ENCODE measurements around the gene MRPS5.

Gene MRPS5

GRCh38 chr2:95059656-95060370 lies 61.8 kb downstream of the MRPS5 start:
- H3K4me3 ChIP-seq (ENCODE audit: low read length) = no peak overlapping the region
- TF ChIP-seq ZNF274 (IDR thresholded peaks at IDR 0.05; ENCODE audit: low read depth, low read length) = no peak

GRCh38 chr2:95058989-95059641 lies 62.5 kb downstream of the MRPS5 start:
- H3K4me3 ChIP-seq (ENCODE audit: low read length) = no peak overlapping the region
- no peak for TF ChIP-seq ZNF274 (IDR thresholded peaks at IDR 0.05; ENCODE audit: low read depth, low read length)

GRCh38 chr2:95058466-95058988 lies 63.1 kb downstream of the MRPS5 start:
- no peak for TF ChIP-seq ZNF274 (IDR thresholded peaks at IDR 0.05; ENCODE audit: low read depth, low read length)
- no peak overlapping the region for H3K4me3 ChIP-seq (ENCODE audit: low read length)

- TF ChIP-seq ZNF274 (IDR thresholded peaks at IDR 0.05; ENCODE audit: low read depth, low read length) = no peak
Measured at GRCh38 chr2:95057535-95058370, 63.9 kb downstream of the MRPS5 start.

GRCh38 chr2:95056461-95057459 lies 64.8 kb downstream of the MRPS5 start:
- no peak overlapping the region for H3K4me3 ChIP-seq (ENCODE audit: low read length)
- TF ChIP-seq ZNF274 (IDR thresholded peaks at IDR 0.05; ENCODE audit: low read depth, low read length) = no peak

More at GRCh38 chr2:95057535-95058370, 63.9 kb downstream of the MRPS5 start:
- H3K4me3 ChIP-seq (ENCODE audit: low read length) = no peak overlapping the region

- no peak overlapping the region for H3K4me3 ChIP-seq (ENCODE audit: low read length)
- no peak for TF ChIP-seq ZNF274 (IDR thresholded peaks at IDR 0.05; ENCODE audit: low read depth, low read length)
Measured at GRCh38 chr2:95056044-95056443, 65.6 kb downstream of the MRPS5 start.

- no peak overlapping the region for H3K4me3 ChIP-seq (ENCODE audit: low read length)
- no peak for TF ChIP-seq ZNF274 (IDR thresholded peaks at IDR 0.05; ENCODE audit: low read depth, low read length)
Measured at GRCh38 chr2:95055262-95055661, 66.3 kb downstream of the MRPS5 start.

- no peak for TF ChIP-seq ZNF274 (IDR thresholded peaks at IDR 0.05; ENCODE audit: low read depth, low read length)
- H3K4me3 ChIP-seq (ENCODE audit: low read length) = no peak overlapping the region
Measured at GRCh38 chr2:95054016-95054415, 67.6 kb downstream of the MRPS5 start.

GRCh38 chr2:95053543-95053942 lies 68.1 kb downstream of the MRPS5 start:
- no peak for TF ChIP-seq ZNF274 (IDR thresholded peaks at IDR 0.05; ENCODE audit: low read depth, low read length)
- no peak overlapping the region for H3K4me3 ChIP-seq (ENCODE audit: low read length)

- no peak overlapping the region for H3K4me3 ChIP-seq (ENCODE audit: low read length)
- no peak for TF ChIP-seq ZNF274 (IDR thresholded peaks at IDR 0.05; ENCODE audit: low read depth, low read length)
Measured at GRCh38 chr2:95052804-95053479, 68.7 kb downstream of the MRPS5 start.

- no peak for TF ChIP-seq ZNF274 (IDR thresholded peaks at IDR 0.05; ENCODE audit: low read depth, low read length)
- no peak overlapping the region for H3K4me3 ChIP-seq (ENCODE audit: low read length)
Measured at GRCh38 chr2:95052307-95052706, 69.3 kb downstream of the MRPS5 start.

- no peak for TF ChIP-seq ZNF274 (IDR thresholded peaks at IDR 0.05; ENCODE audit: low read depth, low read length)
Measured at GRCh38 chr2:95051626-95052025, 70.0 kb downstream of the MRPS5 start.

More at GRCh38 chr2:95051626-95052025, 70.0 kb downstream of the MRPS5 start:
- no peak overlapping the region for H3K4me3 ChIP-seq (ENCODE audit: low read length)

Data from GM08714 (cell line).